HG02884 (cell line): ENCODE data around the gene FBXO15.

ENCODE experiments used
- ATAC-seq: cut with Tn5 transposase; IDR thresholded peaks from one replicate; pipeline ENCODE4 v1.9.1; 2021; ENCODE audit warnings: mild to moderate bottlenecking, moderate library complexity; ENCODE audit not compliant: unreplicated experiment

FBXO15 gene

GRCh38 chr18:74116633-74117554 is 30.7 kb downstream of the FBXO15 start:
- ATAC-seq: no peak

- ATAC-seq: no peak
Measured at GRCh38 chr18:74115046-74115445, 32.6 kb downstream of the FBXO15 start.

- ATAC-seq: no peak
Measured at GRCh38 chr18:74114116-74114515, 33.5 kb downstream of the FBXO15 start.

GRCh38 chr18:74113711-74114110 is 33.9 kb downstream of the FBXO15 start:
- ATAC-seq: no peak

GRCh38 chr18:74110976-74111375 is 36.7 kb downstream of the FBXO15 start:
- ATAC-seq: no peak

GRCh38 chr18:74110149-74110548 is 37.5 kb downstream of the FBXO15 start:
- ATAC-seq: no peak

- no peak for ATAC-seq
Measured at GRCh38 chr18:74108460-74108859, 39.2 kb downstream of the FBXO15 start.

GRCh38 chr18:74097803-74098202 is 49.8 kb downstream of the FBXO15 start:
- ATAC-seq: no peak

GRCh38 chr18:74092922-74093321 is 54.7 kb downstream of the FBXO15 start:
- no peak for ATAC-seq

- ATAC-seq: no peak
Measured at GRCh38 chr18:74084184-74084855, 63.3 kb downstream of the FBXO15 start.

GRCh38 chr18:74083557-74083952 is 64.1 kb downstream of the FBXO15 start:
- no peak for ATAC-seq

GRCh38 chr18:74082742-74083556 is 64.7 kb downstream of the FBXO15 start:
- peak; percentile 9 for ATAC-seq

GRCh38 chr18:74081966-74082741 is 65.5 kb downstream of the FBXO15 start:
- peak; percentile 95 for ATAC-seq

- ATAC-seq: no peak
Measured at GRCh38 chr18:74078257-74078656, 69.4 kb downstream of the FBXO15 start.

- ATAC-seq: no peak
Measured at GRCh38 chr18:74074668-74075564, 72.7 kb downstream of the FBXO15 start.

- no peak for ATAC-seq
Measured at GRCh38 chr18:74073957-74074667, 73.5 kb downstream of the FBXO15 start.

- ATAC-seq: no peak
Measured at GRCh38 chr18:74069178-74070050, 78.2 kb downstream of the FBXO15 start.

GRCh38 chr18:74068296-74068695 is 79.3 kb downstream of the FBXO15 start:
- no peak for ATAC-seq
